HepG2 (cell line): ENCODE measurements around the gene AFTPH. TPM values are rescaled to one million over a fixed set of nuclear protein-coding genes. Genes with fewer than 3 reads are reported as not detected.

Experiments used
- CBFB ChIP-seq: sonication (generic); formaldehyde crosslinking; IDR thresholded peaks from 2 replicates; pipeline ENCODE4 v1.4.0; 2020; ENCODE audit warnings: missing genetic modification reagents
- DPF2 ChIP-seq: sonication (generic); formaldehyde crosslinking; IDR thresholded peaks from 2 replicates; pipeline ENCODE4 v1.4.0; 2020; ENCODE audit warnings: mild to moderate bottlenecking, low read depth, missing genetic modification reagents, borderline replicate concordance
- NFE2L2 ChIP-seq: fragments of 150-350 bp; IDR thresholded peaks from 2 replicates; pipeline ENCODE4 v1.6.1; 2014; ENCODE audit warnings: low read length
- NFIB ChIP-seq: sonication (generic); formaldehyde crosslinking; IDR thresholded peaks from 2 replicates; pipeline ENCODE4 v1.9.0; 2021; ENCODE audit warnings: missing genetic modification reagents, mild to moderate bottlenecking, borderline replicate concordance
- REL ChIP-seq: sonication (generic); formaldehyde crosslinking; conservative IDR thresholded peaks from 2 replicates; pipeline ENCODE4 v1.8.0; 2022; ENCODE audit warnings: mild to moderate bottlenecking, missing genetic modification reagents, moderate library complexity
- SMC3 ChIP-seq: IDR thresholded peaks from 2 replicates; pipeline ENCODE4 v1.6.1; 2011; ENCODE audit warnings: low read length, improper control_type of control experiment
- SOX6 ChIP-seq, 2 experiments: fragments of 450-650 bp in 1 of 2; sonication (generic) in 1 of 2; formaldehyde crosslinking in 1 of 2; IDR thresholded peaks; 2 replicates each; pipeline versions ENCODE4 v1.4.0 to v1.6.1; 2017 to 2020; ENCODE audit warnings: antibody characterized with exemption in 1 of 2, mild to moderate bottlenecking in 1 of 2, missing genetic modification reagents in 1 of 2
- ZNF234 ChIP-seq: sonication (generic); formaldehyde crosslinking; conservative IDR thresholded peaks from 2 replicates; pipeline ENCODE4 v1.5.1; 2020; ENCODE audit warnings: mild to moderate bottlenecking, missing genetic modification reagents
- ZNF333 ChIP-seq: sonication (generic); formaldehyde crosslinking; IDR thresholded peaks from 2 replicates; pipeline ENCODE4 v1.4.0; 2020; ENCODE audit warnings: mild to moderate bottlenecking, missing genetic modification reagents, borderline replicate concordance
- ZNF552 ChIP-seq: sonication (generic); formaldehyde crosslinking; IDR thresholded peaks from 2 replicates; pipeline ENCODE4 v1.9.0; 2022; ENCODE audit warnings: missing genetic modification reagents, mild to moderate bottlenecking, borderline replicate concordance
- ZNF737 ChIP-seq: sonication (generic); formaldehyde crosslinking; IDR thresholded peaks from 2 replicates; pipeline ENCODE4 v1.5.0; 2020; ENCODE audit warnings: missing genetic modification reagents, mild to moderate bottlenecking, borderline replicate concordance
- polyA plus RNA-seq, 8 experiments: library from polyadenylated mRNA; depleted of rRNA in 3 of 8; stranded (reverse) in 7 of 8; unstranded in 1 of 8; fragments of >200 nt; fragmentation: Illumina TruSeq in 4 of 8; extraction: Trizol in 4 of 8; gene quantifications; 2 replicates each; pipeline versions ENCODE4 v1.2.1 to v1.2.3, GENCODE V29; 2011 to 2016; ENCODE audit warnings: low read depth in 4 of 8, missing spikeins in 1 of 8, mixed read lengths in 1 of 8; ENCODE audit not compliant: insufficient read depth in 1 of 8
- total RNA-seq, 5 experiments: library from RNA; depleted of rRNA; stranded (reverse); fragments of >200 nt; fragmentation: Illumina TruSeq; extraction: Trizol; gene quantifications; 2 replicates each; pipeline ENCODE4 v1.2.3, GENCODE V29; 2016; ENCODE audit warnings: low read depth in 1 of 5
- TF ChIP-seq, protein P1 (sequence below), 2 experiments: sonication (generic) in 1 of 2; formaldehyde crosslinking in 1 of 2; IDR thresholded peaks; 2 replicates each; pipeline versions ENCODE4 v1.5.1 to v1.6.1; 2011 to 2020; ENCODE audit warnings: borderline replicate concordance in 1 of 2, low read depth in 1 of 2, low read length in 1 of 2, mild to moderate bottlenecking in 1 of 2, missing genetic modification reagents in 1 of 2, moderate library complexity in 1 of 2
- TF ChIP-seq, protein P2 (sequence below): sonication (generic); formaldehyde crosslinking; IDR thresholded peaks from 2 replicates; pipeline ENCODE4 v1.5.1; 2020; ENCODE audit warnings: missing genetic modification reagents, mild to moderate bottlenecking, borderline replicate concordance
- TF ChIP-seq, protein P3 (sequence below), 2 experiments: sonication (generic) in 1 of 2; formaldehyde crosslinking in 1 of 2; IDR thresholded peaks; 2 replicates each; pipeline versions ENCODE4 v1.6.1 to v1.9.0; 2014 to 2022; ENCODE audit warnings: antibody characterized with exemption in 1 of 2, borderline replicate concordance in 1 of 2, inconsistent platforms in 1 of 2, low read depth in 1 of 2, missing genetic modification reagents in 1 of 2

AFTPH gene
- total and polyA plus RNA-seq, 2 of the 13 experiments (the other 11 are each of a cell fraction or from before 2014, with no cell fraction given), result 27.5 to 36.8 TPM

DNA sequence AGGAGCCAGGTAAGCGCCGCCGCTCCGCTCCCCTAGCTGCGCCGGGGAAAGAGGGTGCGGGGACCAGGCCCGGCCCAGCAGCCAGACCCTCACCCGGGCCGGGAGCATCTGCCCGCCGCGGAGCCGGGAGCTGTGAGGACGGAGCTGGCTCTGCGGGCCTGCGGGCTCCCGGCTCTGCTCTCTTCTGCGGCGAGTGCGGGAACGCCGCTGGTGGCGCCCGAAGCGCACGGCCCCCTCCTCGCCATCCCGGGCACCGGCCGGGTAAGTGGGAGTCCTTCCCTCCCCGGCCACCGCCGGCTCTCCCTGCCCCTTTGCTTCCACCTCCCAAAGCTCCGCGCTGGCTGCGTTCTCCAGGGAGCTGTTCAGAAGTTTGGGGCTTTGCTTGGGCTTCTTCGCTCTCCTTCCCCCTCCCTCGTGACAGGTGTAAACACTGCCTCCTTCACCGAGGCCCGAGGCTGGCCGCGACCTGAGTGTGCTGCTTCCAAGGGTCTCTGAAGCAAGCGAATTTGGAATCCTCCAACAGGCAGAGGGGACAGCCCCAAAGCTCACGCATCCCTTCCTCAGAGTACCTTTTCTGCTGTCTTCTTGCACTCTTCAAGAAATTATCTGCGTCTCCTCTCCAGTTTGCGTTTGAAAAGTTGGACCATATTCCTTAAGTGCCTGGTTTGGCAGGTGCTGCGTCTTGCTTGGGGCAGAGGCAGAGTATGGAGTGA lies 632 bp downstream of the AFTPH start (continued):
- TF ChIP-seq, protein P1, sequence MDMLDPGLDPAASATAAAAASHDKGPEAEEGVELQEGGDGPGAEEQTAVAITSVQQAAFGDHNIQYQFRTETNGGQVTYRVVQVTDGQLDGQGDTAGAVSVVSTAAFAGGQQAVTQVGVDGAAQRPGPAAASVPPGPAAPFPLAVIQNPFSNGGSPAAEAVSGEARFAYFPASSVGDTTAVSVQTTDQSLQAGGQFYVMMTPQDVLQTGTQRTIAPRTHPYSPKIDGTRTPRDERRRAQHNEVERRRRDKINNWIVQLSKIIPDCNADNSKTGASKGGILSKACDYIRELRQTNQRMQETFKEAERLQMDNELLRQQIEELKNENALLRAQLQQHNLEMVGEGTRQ (IDR thresholded peaks at IDR 0.05; ENCODE audit: low read depth, low read length), result no peak
- TF ChIP-seq, protein P1 (CRISPR knock-in tag; IDR thresholded peaks at IDR 0.05; ENCODE audit: borderline replicate concordance), result no peak
- TF ChIP-seq ZNF234, result peak; percentile 87
- TF ChIP-seq SOX6 (IDR thresholded peaks at IDR 0.05), result no peak
- TF ChIP-seq SOX6 (CRISPR knock-in tag; IDR thresholded peaks at IDR 0.05), result no peak; the same call in 1 of the 2 replicates
- TF ChIP-seq NFIB (CRISPR knock-in tag), result no peak
- peak; percentile 84; the same call in 1 of the 2 replicates for TF ChIP-seq ZNF333 (CRISPR knock-in tag)
- TF ChIP-seq SMC3, result no peak
- no peak for TF ChIP-seq REL (CRISPR knock-in tag)
- no peak for TF ChIP-seq ZNF737 (CRISPR knock-in tag)
- peak; percentile 80 for TF ChIP-seq ZNF552 (CRISPR knock-in tag)
- TF ChIP-seq, protein P2, sequence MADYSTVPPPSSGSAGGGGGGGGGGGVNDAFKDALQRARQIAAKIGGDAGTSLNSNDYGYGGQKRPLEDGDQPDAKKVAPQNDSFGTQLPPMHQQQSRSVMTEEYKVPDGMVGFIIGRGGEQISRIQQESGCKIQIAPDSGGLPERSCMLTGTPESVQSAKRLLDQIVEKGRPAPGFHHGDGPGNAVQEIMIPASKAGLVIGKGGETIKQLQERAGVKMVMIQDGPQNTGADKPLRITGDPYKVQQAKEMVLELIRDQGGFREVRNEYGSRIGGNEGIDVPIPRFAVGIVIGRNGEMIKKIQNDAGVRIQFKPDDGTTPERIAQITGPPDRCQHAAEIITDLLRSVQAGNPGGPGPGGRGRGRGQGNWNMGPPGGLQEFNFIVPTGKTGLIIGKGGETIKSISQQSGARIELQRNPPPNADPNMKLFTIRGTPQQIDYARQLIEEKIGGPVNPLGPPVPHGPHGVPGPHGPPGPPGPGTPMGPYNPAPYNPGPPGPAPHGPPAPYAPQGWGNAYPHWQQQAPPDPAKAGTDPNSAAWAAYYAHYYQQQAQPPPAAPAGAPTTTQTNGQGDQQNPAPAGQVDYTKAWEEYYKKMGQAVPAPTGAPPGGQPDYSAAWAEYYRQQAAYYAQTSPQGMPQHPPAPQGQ (CRISPR knock-in tag), result no peak
- TF ChIP-seq, protein P3, sequence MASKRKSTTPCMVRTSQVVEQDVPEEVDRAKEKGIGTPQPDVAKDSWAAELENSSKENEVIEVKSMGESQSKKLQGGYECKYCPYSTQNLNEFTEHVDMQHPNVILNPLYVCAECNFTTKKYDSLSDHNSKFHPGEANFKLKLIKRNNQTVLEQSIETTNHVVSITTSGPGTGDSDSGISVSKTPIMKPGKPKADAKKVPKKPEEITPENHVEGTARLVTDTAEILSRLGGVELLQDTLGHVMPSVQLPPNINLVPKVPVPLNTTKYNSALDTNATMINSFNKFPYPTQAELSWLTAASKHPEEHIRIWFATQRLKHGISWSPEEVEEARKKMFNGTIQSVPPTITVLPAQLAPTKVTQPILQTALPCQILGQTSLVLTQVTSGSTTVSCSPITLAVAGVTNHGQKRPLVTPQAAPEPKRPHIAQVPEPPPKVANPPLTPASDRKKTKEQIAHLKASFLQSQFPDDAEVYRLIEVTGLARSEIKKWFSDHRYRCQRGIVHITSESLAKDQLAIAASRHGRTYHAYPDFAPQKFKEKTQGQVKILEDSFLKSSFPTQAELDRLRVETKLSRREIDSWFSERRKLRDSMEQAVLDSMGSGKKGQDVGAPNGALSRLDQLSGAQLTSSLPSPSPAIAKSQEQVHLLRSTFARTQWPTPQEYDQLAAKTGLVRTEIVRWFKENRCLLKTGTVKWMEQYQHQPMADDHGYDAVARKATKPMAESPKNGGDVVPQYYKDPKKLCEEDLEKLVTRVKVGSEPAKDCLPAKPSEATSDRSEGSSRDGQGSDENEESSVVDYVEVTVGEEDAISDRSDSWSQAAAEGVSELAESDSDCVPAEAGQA (IDR thresholded peaks at IDR 0.05; ENCODE audit: low read depth), result no peak
- TF ChIP-seq, protein P3 (CRISPR knock-in tag; IDR thresholded peaks at IDR 0.05; ENCODE audit: borderline replicate concordance), result no peak
- TF ChIP-seq CBFB (CRISPR knock-in tag), result no peak
- no peak for TF ChIP-seq NFE2L2
- TF ChIP-seq DPF2 (CRISPR knock-in tag), result no peak
